Fibroblast of pulmonary artery (primary cell): Measurements from ENCODE around the gene TMEM175.

Experiments used
- DNase-seq: peaks from one replicate; pipeline ENCODE4 v3.0.0-alpha.2; 2010; ENCODE audit warnings: low read depth
- H3K4me3 ChIP-seq: replicated peaks from 2 replicates; pipeline ENCODE4 v1.5.1; 2011; ENCODE audit warnings: low read depth, mild to moderate bottlenecking, control low read depth, low read length, moderate library complexity
- CTCF ChIP-seq: IDR thresholded peaks from 2 replicates; pipeline ENCODE4 v1.5.1; 2011; ENCODE audit warnings: mild to moderate bottlenecking, control low read depth, low read length, inconsistent platforms; ENCODE audit errors: missing control alignments

TMEM175 gene

DNA sequence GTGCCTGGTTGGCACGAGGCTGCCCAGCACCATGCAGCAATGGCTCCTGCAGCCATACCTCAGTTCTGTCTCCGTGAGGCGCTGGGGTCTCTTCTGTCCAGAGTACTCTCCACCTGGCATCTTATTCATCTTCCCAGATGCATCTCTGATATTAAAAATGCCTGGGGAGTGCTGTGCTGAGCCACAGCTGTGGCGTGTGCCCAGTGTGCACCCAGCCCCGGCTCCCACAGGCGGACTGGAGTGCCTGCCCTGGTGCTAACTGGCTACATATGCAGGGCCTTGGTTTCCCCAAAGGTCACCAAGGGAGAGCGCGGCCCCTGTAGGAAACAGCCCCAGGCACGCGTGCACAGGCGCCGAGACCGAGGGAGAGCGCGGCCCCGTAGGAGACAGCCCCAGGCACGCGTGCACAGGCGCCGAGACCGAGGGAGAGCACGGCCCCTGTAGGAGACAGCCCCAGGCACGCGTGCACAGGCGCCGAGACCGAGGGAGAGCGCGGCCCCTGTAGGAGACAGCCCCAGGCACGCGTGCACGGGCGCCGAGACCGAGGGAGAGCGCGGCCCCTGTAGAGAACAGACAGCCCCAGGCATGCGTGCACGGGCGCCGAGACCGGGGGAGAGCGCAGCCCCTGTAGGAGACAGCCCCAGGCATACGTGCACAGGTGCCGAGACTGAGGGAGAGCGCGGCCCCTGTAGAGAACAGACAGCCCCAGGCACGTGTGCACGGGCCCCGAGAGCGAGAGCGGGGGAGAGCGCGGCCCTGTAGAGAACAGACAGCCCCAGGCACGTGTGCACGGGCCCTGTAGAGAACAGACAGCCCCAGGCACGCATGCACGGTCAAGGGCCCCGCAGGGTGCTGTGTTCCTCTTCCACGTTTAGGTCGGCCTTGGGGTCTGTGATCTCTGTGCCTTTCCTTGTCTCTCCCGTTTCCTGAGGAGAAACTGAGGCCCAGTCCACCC, 14.5 kb downstream of the TMEM175 start:
- no peak for DNase-seq
- no peak overlapping the region for H3K4me3 ChIP-seq
- no peak for TF ChIP-seq CTCF

- H3K4me3 ChIP-seq, result no peak overlapping the region
- TF ChIP-seq CTCF, result no peak
- DNase-seq, result no peak
Measured at GRCh38 chr4:947491-947971, 15.3 kb downstream of the TMEM175 start.

DNA sequence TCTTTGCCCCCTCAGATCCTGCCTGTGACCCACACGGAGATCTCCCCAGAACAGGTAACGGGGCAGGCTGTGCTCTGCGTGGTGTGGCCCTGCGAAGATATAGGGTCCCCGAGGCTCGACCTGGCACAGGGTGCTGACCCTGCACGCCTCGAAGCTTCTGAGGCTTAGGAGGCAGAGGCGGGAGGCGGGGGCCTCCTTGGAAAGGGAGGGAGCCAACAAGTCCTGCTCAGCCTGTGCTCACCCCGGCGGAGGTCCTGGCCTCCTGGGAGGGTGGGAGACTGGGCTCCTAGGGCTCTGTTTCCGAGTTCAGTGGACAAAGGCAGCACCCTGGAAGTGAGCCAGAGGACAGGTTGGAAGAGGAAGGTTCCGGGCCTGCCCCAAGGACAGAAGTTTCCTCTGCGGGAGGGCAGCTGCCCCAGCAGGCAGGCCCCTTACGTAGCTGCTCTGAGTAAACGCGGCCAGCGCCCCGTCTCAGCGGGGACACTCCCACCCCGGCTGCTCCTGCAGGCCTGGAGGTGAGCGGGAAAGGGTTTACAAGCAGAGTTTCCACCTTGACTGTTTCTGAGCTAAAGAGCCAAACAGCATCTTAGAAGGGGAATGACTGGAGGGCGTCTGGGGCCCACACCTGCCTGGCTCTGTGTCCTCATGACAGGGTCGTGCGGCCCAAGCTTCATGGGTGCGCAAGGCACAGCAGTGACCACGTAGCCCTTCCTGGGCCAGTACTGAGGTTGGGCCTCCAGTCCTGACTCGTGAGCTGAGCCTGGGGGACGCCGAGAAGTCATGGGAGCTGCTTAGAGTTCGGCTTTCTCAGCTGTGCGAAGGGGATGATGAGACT, 16.1 kb downstream of the TMEM175 start:
- no peak for DNase-seq
- H3K4me3 ChIP-seq, result no peak overlapping the region
- TF ChIP-seq CTCF, result no peak

- H3K4me3 ChIP-seq, result no peak overlapping the region
- TF ChIP-seq CTCF, result no peak
- no peak for DNase-seq
Measured at GRCh38 chr4:948936-949300, 16.7 kb downstream of the TMEM175 start.

DNA sequence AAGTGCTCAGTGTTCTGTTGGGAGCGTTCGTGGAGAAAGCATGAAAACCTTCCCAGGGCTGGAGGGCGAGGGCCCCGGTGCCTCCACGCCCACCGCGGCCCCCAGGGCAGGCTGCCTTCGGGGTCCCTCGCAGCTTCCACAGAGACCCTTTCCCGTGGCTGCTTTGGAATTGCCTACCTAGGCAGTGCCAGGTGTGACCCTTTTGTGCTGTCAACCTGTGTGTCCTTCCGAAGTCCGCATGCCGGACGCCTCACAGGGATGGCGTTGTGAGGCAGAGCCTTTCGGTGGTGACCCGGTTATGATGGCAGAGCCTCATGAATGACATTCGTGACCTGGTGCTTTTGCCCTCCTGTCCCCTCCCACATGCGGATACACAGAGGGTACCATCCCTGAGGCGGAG, 17.4 kb downstream of the TMEM175 start:
- no peak for DNase-seq
- H3K4me3 ChIP-seq, result no peak overlapping the region
- TF ChIP-seq CTCF, result no peak

GRCh38 chr4:950136-951020, 18.1 kb downstream of the TMEM175 start:
- no peak overlapping the region for H3K4me3 ChIP-seq
- TF ChIP-seq CTCF, result no peak
- no peak for DNase-seq
